GM21367 (cell line): ENCODE results near the gene GPS2.

Source experiments
- ATAC-seq: cut with Tn5 transposase; IDR thresholded peaks from one replicate; pipeline ENCODE4 v1.9.1; 2021; ENCODE audit not compliant: unreplicated experiment

The GPS2 gene

GRCh38 chr17:7293816-7294613, 21.1 kb downstream of the GPS2 start:
- no peak for ATAC-seq

- ATAC-seq = no peak
These were observed 22.0 kb downstream of the GPS2 start for GRCh38 chr17:7293159-7293558.

- no peak for ATAC-seq
These were observed 22.4 kb downstream of the GPS2 start for GRCh38 chr17:7292729-7293128.

DNA sequence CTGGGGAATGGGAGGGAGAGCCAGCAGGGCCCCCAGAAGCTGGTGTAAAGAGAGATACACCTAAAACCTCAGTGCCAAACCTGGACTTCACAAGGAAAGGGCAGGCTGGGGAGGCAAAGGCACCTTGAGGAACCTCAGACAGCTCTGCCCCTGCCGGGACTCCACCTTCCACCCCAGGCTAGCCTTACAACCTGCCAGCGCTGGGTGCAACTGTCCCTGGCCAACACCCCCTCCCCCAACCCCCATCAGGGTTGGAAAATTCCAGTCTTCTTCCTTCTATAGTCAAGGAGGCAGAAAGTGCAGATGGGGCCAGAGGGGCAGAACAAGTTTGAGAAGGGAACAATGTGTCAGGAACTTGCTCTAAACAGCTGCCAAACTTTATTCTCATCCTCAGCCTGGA, 23.0 kb downstream of the GPS2 start:
- no peak for ATAC-seq

DNA sequence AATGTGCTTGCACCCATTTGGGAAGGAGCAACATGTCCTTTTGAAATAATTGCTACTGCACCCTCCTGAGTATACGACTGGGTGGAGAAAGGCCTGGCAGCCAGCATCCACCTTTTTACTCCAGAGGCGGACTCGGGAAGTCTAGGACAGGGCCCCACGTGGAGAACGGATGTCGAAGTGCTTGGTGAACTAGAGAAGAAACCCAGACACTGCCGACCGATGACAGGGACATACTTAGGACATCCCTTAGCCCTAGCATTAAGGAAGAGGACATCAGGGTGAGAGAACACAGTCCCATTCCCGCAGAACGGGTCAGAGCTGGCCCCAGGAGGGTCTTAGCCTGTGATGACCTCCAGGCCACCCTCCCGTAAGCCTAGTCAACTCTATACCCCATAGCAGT, 24.5 kb downstream of the GPS2 start:
- no peak for ATAC-seq

DNA sequence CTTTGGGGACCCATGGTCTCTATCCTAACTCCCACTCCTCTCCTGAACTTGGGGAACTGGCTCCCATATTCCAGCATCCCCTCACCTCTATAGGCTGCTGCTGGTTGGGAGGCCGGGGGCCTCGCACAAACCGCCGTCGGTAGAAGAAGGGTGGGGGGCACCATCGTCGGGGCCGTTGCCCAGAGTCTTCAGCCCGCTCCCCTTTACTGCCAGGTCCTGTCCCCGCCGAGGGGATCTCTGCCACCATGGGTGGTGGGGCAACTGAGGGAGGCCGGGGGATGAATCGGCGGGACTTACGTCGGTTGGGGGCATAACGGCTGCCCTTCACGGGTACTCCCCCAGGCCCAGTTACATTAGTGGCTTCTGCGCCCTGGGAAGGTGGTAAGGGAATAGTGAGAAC, 25.0 kb downstream of the GPS2 start:
- ATAC-seq = no peak

- ATAC-seq = no peak
These were observed 25.7 kb downstream of the GPS2 start for GRCh38 chr17:7289256-7290032.

GRCh38 chr17:7285679-7286078, 29.5 kb downstream of the GPS2 start:
- no peak for ATAC-seq

- no peak for ATAC-seq
These were observed 30.2 kb downstream of the GPS2 start for GRCh38 chr17:7284911-7285310.

DNA sequence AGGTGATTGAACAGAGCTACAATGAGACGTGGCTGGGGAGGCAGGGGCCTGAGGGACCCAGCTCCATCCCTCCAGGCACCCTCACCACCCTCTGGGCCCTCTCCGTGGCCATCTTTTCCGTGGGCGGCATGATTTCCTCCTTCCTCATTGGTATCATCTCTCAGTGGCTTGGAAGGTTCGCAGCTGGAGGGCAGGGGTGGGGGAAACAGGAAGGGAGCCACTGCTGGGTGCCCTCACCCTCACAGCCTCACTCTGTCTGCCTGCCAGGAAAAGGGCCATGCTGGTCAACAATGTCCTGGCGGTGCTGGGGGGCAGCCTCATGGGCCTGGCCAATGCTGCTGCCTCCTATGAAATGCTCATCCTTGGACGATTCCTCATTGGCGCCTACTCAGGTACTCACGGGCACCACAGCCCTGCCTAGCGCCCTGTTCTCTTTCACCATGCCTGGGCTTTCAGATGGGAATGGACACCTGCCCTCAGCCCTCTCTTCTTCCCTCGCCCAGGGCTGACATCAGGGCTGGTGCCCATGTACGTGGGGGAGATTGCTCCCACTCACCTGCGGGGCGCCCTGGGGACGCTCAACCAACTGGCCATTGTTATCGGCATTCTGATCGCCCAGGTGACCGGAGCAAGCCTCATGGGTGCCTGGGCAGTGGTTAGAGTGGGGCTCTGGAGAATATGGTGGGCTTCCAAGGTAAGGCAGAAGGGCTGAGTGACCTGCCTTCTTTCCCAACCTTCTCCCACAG, 31.5 kb downstream of the GPS2 start:
- ATAC-seq = no peak

GRCh38 chr17:7282752-7283321, 32.3 kb downstream of the GPS2 start:
- no peak for ATAC-seq

GRCh38 chr17:7281953-7282751, 33.0 kb downstream of the GPS2 start:
- ATAC-seq = no peak

GRCh38 chr17:7281074-7281952, 33.8 kb downstream of the GPS2 start, which contains the start of gene SLC2A4:
Gene SLC2A4, plus strand, starts transcription at chr17:7281718. Its CDS starts 217 bp downstream, at chr17:7281935.
- no peak for ATAC-seq

- ATAC-seq = peak; percentile 48
These were observed 34.6 kb downstream of the GPS2 start for GRCh38 chr17:7280519-7281073.

- no peak for ATAC-seq
These were observed 35.7 kb downstream of the GPS2 start for GRCh38 chr17:7279448-7279847.

DNA sequence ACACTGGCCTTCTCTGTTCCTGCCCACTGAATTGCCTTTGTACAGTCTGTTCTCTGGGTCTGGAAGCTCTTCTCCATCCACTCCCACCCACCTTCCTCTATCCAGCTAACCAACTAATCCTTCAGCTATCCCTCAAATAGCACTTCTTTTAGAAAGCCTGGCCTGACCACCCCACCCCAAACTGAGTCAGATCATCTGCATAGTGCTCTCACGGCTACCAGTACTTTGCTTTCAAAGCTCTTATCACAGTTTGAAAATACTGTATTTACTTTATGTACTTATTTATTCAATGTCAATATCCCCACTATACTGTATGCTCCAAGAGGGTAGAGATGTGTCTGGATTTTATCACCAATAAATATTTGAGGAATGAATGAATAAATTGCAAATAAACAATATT, 48.4 kb downstream of the GPS2 start:
- ATAC-seq = no peak

DNA sequence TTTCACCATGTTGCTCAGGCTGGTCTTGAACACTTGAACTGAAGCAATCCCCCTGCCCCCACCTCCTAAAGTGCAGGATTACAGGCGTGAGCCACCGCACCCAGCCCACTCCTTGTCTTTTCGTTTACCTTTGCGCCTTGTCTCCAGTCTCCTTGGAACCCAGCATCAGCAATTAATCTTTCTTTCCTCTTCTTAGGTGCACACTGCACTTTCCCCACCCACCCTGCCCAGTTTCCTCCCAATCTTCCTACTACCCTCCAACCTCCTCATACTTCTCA, 51.4 kb downstream of the GPS2 start:
- ATAC-seq = no peak

DNA sequence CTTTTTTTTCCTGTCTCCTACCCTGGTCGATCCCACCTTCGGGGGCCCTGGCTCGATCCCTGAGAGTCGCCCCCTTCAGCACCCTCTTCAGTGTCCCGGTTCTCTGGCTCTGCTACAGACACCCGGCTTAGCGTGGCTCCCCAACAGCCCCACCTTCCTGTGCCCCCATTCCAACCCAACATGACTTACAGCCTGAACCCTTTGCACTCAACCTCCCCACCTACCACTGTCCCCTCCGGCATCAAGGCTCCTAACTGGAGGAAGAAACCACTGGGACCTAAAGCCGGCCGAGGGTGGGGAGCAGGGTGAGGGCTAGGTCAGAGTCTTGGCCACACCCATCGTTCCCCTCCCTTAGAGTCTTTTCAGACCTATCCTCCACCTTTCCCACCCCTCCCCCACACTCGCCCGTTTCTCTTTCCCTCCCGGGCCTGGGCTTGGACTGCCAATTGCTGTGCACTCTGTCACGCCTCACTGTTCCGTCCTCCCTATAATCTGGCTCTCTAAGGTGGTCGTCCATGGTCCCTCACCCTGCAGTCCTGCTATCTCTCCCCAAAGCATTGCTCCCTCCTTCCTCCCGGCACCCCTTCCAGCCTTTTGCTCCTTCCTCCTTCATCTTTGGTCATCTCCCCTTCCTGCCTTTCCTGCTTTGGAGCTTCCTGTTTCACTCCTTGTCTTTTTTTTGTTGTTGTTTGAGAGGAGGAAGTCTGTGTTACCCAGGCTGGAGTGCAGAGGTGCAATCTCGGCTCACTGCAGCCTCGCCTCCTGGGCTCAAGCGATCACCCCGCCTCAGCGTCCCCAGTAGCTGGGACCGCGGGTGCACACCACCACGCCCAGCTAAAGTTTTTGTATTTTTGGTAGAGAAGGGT, 52.0 kb downstream of the GPS2 start:
- ATAC-seq = no peak
